Tibial nerve (tissue), 4 donors: ENCODE data around the gene STK17A. TPM values are rescaled to one million over a fixed set of nuclear protein-coding genes. Genes with fewer than 3 reads are reported as not detected.
"Not testable (repeated sequence)": the region's sequence is repeated elsewhere in the genome, so short reads cannot be mapped to it uniquely, and the experiment has no call there.

Experiments used
- DNase-seq, 2 donors: peaks; one replicate each; pipeline ENCODE4 v3.0.0-alpha.2; 2019; ENCODE audit warnings: low spot score in 2 of 2
- H3K27ac ChIP-seq, 4 donors: fragments of 200-600 bp; sonication (generic) in 3 of 4; one replicate each; pipeline ENCODE4 v1.5.1; 2017 to 2019; ENCODE audit warnings: mild to moderate bottlenecking in 1 of 4
- H3K27me3 ChIP-seq, 2 donors: fragments of 200-600 bp; sonication (generic) in 1 of 2; one replicate each; pipeline versions ENCODE4 v1.5.1 to v1.6.0; 2017 to 2019
- H3K36me3 ChIP-seq, 3 donors: fragments of 200-600 bp; sonication (generic); one replicate each; pipeline ENCODE4 v1.5.1; 2018 to 2019
- H3K4me1 ChIP-seq, 4 donors: fragments of 200-600 bp; sonication (generic) in 3 of 4; one replicate each; pipeline ENCODE4 v1.5.1; 2017 to 2019
- H3K4me3 ChIP-seq, 4 donors: fragments of 200-600 bp; sonication (generic) in 3 of 4; one replicate each; pipeline ENCODE4 v1.5.1; 2017 to 2019; ENCODE audit warnings: mild to moderate bottlenecking in 1 of 4, moderate library complexity in 1 of 4
- H3K9me3 ChIP-seq, 4 donors: fragments of 200-600 bp; sonication (generic) in 3 of 4; one replicate each; pipeline ENCODE4 v1.5.1; 2017 to 2019
- CTCF ChIP-seq, 5 experiments: fragments of 200-600 bp in 3 of 5; fragments of 450-650 bp in 2 of 5; sonication (generic) in 3 of 5; IDR thresholded peaks; one replicate each; pipeline ENCODE4 v1.5.1; 2016 to 2019; ENCODE audit warnings: antibody characterized with exemption in 5 of 5, mild to moderate bottlenecking in 3 of 5, moderate library complexity in 2 of 5
- EP300 ChIP-seq, 2 donors: sonication (generic); formaldehyde crosslinking; IDR thresholded peaks; one replicate each; pipeline ENCODE4 v1.6.1; 2017; ENCODE audit warnings: antibody characterized with exemption in 2 of 2, mild to moderate bottlenecking in 1 of 2
- POLR2A ChIP-seq, 2 donors: fragments of 450-650 bp; IDR thresholded peaks; one replicate each; pipeline ENCODE4 v1.6.1; 2017; ENCODE audit warnings: antibody characterized with exemption in 2 of 2, mild to moderate bottlenecking in 2 of 2, moderate library complexity in 2 of 2
- WGBS, 2 donors: methylation state at CpG; one replicate each; pipeline ENCODE4 v1.1.5; 2018; 5-methylcytosine and 5-hydroxymethylcytosine counted together
- total RNA-seq, 4 donors: library from RNA; depleted of rRNA; stranded (reverse); fragments of >200 nt; gene quantifications; one replicate each; pipeline ENCODE4 v1.1.0, GENCODE V29; 2016

STK17A gene
- total RNA-seq, 4 donors from 2014 or later, result 9.0 to 23.6 (median 13.5) TPM

- TF ChIP-seq CTCF (IDR thresholded peaks at IDR 0.05) (no peak), POLR2A (IDR thresholded peaks at IDR 0.05) (no peak), EP300 (IDR thresholded peaks at IDR 0.05) (no peak)
- Histone ChIP-seq H3K9me3 (peaks cover 0 to 6% (median 0%) of the 10 kb centered on the region in 4 donors), H3K4me1 (no peaks in the 10 kb centered on the region), H3K4me3 (no peak overlapping the region), H3K27ac (no peak overlapping the region), H3K36me3 (no peaks in the 10 kb centered on the region), H3K27me3 (no peaks in the 10 kb centered on the region)
- DNase-seq, result no peak
- 83 to 91% methylated on average over 1 of the region's 1 CpG for WGBS, 2 donors
Observed at GRCh38 chr7:43668035-43668434, 85.1 kb downstream of the STK17A start.

- H3K27me3 ChIP-seq, result no peaks in the 10 kb centered on the region
- peaks cover 0 to 8% (median 0%) of the 10 kb centered on the region in 4 donors for H3K9me3 ChIP-seq
- H3K27ac ChIP-seq, result no peak overlapping the region
- H3K36me3 ChIP-seq, result no peaks in the 10 kb centered on the region
- peaks cover 0 to 7% (median 0%) of the 10 kb centered on the region in 4 donors for H3K4me1 ChIP-seq
- H3K4me3 ChIP-seq, result no peak overlapping the region
- TF ChIP-seq EP300 (IDR thresholded peaks at IDR 0.05) (no peak), CTCF (IDR thresholded peaks at IDR 0.05) (no peak), POLR2A (IDR thresholded peaks at IDR 0.05) (no peak)
- no peak for DNase-seq
- 77 to 81% methylated on average over 15 of the region's 15 CpGs for WGBS, 2 donors
Observed at GRCh38 chr7:43669286-43670081, 86.6 kb downstream of the STK17A start.

GRCh38 chr7:43671521-43671920, 88.6 kb downstream of the STK17A start:
- TF ChIP-seq POLR2A (IDR thresholded peaks at IDR 0.05), result no peak
- no peak for TF ChIP-seq CTCF (IDR thresholded peaks at IDR 0.05)
- no peak for TF ChIP-seq EP300 (IDR thresholded peaks at IDR 0.05)
- Histone ChIP-seq H3K4me1 (peaks cover 0 to 10% (median 0%) of the 10 kb centered on the region in 4 donors), H3K27me3 (no peaks in the 10 kb centered on the region), H3K9me3 (peaks cover 0 to 8% (median 0%) of the 10 kb centered on the region in 4 donors), H3K36me3 (no peaks in the 10 kb centered on the region), H3K4me3 (no peak overlapping the region), H3K27ac (no peak overlapping the region)
- DNase-seq, result no peak
- WGBS, 2 donors, result 61 to 75% methylated on average over 4 of the region's 4 CpGs

GRCh38 chr7:43673243-43673976, 90.5 kb downstream of the STK17A start:
- H3K36me3 ChIP-seq, DNase-seq, H3K9me3 ChIP-seq, H3K27me3 ChIP-seq, H3K4me3 ChIP-seq: not testable (repeated sequence)
- peak overlapping the region in 1 of 4 donors; percentile 2 for H3K27ac ChIP-seq
- WGBS, 2 donors, result 81 to 91% methylated on average over 5 of the region's 5 CpGs
- peaks cover 0 to 10% (median 0%) of the 10 kb centered on the region in 4 donors for H3K4me1 ChIP-seq

GRCh38 chr7:43674559-43675436, 91.9 kb downstream of the STK17A start:
- Histone ChIP-seq H3K27ac (peak overlapping the region in 1 of 4 donors; percentile 2), H3K27me3 (no peaks in the 10 kb centered on the region), H3K9me3 (peaks cover 0 to 8% (median 0%) of the 10 kb centered on the region in 4 donors), H3K4me3 (no peak overlapping the region), H3K36me3 (no peaks in the 10 kb centered on the region), H3K4me1 (peaks cover 0 to 14% (median 6%) of the 10 kb centered on the region in 4 donors)
- WGBS, 2 donors, result 62 to 64% methylated on average over 4 of the region's 4 CpGs
- TF ChIP-seq EP300 (IDR thresholded peaks at IDR 0.05) (no peak), CTCF (IDR thresholded peaks at IDR 0.05) (no peak), POLR2A (IDR thresholded peaks at IDR 0.05) (no peak)
- DNase-seq, result no peak
